ENCODE data around the gene TRIM66.

TRIM66 gene

DNA sequence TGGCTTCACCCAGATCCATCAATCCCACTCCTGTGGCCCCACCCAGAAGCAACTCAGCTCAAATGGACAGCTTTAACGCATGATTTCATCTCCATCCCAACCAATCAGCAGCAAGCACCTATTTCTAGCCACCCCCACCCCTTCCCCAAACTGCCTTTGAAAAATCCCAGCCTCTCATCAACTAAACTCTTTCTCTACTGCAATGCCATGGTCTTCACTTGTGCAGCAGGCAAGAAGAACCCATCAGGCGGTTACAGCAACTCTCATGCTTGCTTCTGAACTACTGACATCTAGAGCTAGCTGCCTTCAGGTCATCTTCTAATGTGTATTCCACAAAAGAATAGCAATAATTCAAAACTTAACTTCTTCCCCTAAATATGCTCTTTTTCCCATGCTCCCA, 46.3 kb downstream of the TRIM66 start:
- H3K4me3 ChIP-seq (replicated peaks; ENCODE audit: low read depth, low read length) = no peak overlapping the region
- DNase-seq (ENCODE audit: low read depth) = no peak
- TF ChIP-seq CTCF (IDR thresholded peaks at IDR 0.05; ENCODE audit: low read length, missing control alignments) = no peak

GRCh38 chr11:8634498-8634897, 48.0 kb downstream of the TRIM66 start:
- no peak for DNase-seq (ENCODE audit: low read depth)
- no peak for TF ChIP-seq CTCF (IDR thresholded peaks at IDR 0.05; ENCODE audit: low read length, missing control alignments)
- no peak overlapping the region for H3K4me3 ChIP-seq (replicated peaks; ENCODE audit: low read depth, low read length)

DNA sequence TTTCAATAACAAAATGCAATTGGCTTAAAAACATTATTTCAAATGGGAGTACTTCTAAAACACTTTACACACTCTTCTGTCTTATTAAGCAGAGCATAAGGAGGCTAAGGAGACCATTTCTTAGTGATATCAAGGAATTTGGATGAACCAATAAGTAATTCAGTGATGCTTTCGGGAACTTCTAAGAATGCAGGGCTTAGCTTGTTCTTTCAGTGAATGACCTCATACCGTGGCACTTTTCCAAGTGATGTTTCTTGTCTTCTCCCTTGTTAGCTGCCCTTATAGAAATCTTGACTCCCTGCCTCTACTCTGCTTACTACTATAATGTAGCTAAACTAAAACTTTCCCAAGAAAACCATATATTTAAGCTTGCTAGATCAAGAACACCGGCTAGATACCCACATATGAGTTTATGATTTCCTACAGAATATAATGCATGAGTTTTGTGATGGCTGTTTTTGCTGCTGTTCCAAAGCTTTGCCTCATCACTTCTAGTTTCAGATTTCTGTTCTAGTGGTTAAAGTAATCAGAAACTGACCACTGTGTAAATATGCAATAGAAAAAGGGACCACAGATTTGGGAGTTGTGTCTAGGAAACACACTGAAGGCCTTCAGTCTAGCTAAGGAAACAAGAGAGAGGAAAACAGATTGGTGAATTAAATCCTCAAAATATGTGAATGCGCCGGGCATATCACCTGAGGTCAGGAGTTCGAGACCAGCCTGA, 50.9 kb downstream of the TRIM66 start:
- no peak overlapping the region for H3K4me3 ChIP-seq (replicated peaks; ENCODE audit: low read depth, low read length)
- TF ChIP-seq CTCF (IDR thresholded peaks at IDR 0.05; ENCODE audit: low read length, missing control alignments) = no peak
- DNase-seq (ENCODE audit: low read depth) = peak; percentile 82

- H3K4me3 ChIP-seq (replicated peaks; ENCODE audit: low read depth, low read length) = no peak overlapping the region
- TF ChIP-seq CTCF (IDR thresholded peaks at IDR 0.05; ENCODE audit: low read length, missing control alignments) = no peak
- DNase-seq (ENCODE audit: low read depth) = no peak
Measured at GRCh38 chr11:8624698-8625097, 57.8 kb downstream of the TRIM66 start.

DNA sequence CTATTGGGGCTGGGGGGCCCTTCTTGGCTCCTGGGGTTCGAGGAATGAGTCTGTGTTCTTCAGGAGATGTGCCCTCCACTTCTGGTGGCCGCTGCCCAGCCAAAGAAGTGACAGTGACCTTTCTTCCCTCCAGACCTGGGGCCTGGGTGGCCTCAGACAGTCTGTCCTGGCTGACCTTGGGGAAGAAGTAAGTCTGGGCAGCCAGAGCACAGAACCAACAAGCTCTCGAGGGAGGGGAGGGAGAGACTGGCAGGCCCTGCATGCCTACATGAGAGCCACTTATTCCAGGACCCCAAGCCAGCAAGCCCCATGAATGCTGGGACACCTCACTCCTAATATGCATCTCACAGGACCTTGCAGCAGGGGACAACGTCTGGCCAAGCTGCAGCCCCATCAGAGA, 61.3 kb downstream of the TRIM66 start:
- no peak for TF ChIP-seq CTCF (IDR thresholded peaks at IDR 0.05; ENCODE audit: low read length, missing control alignments)
- no peak for DNase-seq (ENCODE audit: low read depth)
- no peak overlapping the region for H3K4me3 ChIP-seq (replicated peaks; ENCODE audit: low read depth, low read length)

DNA sequence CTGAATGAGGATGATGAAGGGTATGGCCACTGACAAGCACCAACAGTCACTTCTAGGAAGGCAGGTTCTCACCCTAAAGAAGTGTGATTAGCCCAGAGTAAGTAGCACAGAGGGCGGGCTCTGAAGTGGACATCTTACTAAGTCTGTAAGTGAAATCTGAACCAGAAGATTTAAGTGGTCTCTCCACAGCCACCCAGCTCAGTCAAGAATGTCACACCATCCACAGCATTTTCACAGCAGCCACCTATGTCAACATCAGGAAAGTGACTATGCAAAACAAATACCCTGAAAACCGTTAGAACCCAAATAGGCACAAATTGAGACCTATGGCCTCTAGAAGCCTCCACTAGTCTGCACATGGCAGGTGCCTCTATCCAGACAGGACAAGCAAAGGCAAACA, 65.4 kb downstream of the TRIM66 start:
- DNase-seq (ENCODE audit: low read depth) = no peak
- no peak for TF ChIP-seq CTCF (IDR thresholded peaks at IDR 0.05; ENCODE audit: low read length, missing control alignments)
- H3K4me3 ChIP-seq (replicated peaks; ENCODE audit: low read depth, low read length) = no peak overlapping the region

Measured in fibroblast of pulmonary artery (primary cell).